HG02623 (cell line): ENCODE data around the gene PCP2.

Source experiments
- ATAC-seq: cut with Tn5 transposase; IDR thresholded peaks from one replicate; pipeline ENCODE4 v1.9.1; 2021; ENCODE audit warnings: moderate library complexity; ENCODE audit not compliant: unreplicated experiment

PCP2 gene

DNA sequence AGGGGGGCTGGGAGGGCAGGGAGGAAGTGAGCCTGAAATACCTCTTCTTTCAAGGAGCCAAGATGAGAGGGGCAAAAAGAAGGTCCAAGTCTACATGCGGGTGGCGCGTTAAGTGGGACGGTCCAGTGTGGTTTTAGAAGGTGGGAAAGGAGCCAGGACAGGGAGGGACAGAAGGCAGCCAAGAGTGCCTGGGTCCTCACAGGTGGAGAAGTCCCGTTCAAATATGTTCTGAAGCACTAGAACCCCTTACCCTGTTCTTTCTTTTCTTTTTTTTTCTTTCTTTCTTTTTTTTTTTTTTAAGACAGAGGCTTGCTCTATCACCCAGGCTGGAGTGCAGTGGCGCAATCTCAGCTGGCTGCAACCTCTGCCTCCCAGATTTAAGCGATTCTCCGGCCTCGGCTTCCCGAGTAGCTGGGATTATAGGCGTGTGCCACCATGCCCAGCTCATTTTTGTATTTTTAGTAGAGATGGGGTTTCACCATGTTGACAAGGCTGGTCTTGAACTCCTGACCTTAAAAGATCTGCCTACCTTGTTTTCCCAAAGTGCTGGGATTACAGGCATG is 30.5 kb downstream of the PCP2 start:
- no peak for ATAC-seq

DNA sequence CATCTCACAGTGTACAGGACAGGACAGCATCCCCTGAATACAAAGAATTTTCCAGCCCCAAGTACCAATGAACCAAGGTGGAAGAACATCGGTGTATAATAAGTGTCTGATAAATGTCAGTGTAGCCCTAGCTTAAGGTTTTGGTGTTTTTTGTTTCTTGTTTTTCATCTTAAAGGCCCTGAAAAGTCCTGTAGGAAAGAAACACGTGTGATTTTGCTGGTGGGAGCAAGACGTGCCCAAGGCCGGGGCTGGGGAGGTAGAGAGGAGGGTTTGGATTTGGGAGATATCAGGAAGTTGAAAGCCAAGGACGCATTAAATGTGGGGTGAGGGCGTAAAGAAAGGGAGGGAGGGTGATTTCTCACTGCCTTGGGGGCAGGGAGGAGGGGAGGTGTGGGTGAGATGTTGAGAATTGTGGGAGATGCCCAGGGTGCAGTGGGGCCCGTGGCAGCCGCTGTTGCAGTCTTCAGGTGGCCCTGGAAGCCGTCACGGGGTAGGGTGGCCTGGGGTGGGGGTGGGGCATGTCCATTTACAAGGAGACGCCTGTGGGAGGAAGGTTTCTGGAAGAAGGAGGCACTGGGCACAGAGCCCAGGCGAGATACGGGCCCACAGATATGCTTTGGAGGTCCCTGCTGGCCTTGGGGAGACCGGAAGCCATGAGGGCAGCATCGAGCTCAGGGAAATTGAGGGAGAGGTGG is 31.1 kb downstream of the PCP2 start:
- ATAC-seq, result no peak

DNA sequence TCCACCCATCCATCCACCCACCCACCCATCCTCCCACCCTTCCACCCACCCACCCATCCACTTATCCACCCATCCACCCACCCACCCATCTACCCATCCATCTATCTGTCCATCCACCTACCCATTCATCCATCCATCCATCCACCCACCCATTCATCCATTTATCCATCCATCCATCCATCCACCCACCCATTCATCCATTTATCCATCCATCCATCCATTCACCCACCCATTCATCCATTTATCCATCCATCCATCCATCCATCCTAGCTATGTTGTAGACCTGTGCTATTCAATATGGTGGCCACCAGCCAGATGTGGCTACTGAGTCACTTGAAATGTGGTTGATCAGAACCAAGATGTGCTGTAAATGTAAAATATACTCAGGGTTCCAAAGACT is 32.8 kb downstream of the PCP2 start:
- ATAC-seq, result no peak

DNA sequence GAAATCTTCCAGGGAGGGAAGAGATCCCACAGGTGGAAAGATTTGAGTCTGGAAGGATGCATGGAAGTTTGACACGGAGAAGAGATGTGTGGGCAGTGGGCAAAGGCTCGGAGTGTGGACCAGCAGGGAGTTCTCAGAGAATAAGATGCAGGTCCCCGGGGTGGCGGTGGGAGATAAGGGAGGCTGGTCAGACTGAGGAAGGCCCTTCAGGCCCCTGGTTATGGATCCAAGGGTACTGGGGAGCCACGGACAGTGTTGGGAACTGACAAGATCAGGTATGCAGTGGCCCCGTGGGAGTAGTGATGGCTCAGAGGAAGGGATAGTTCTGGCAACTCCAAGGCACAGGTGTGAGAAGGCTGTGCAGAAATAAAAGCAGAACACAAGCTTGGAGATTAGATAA is 35.3 kb downstream of the PCP2 start:
- no peak for ATAC-seq

DNA sequence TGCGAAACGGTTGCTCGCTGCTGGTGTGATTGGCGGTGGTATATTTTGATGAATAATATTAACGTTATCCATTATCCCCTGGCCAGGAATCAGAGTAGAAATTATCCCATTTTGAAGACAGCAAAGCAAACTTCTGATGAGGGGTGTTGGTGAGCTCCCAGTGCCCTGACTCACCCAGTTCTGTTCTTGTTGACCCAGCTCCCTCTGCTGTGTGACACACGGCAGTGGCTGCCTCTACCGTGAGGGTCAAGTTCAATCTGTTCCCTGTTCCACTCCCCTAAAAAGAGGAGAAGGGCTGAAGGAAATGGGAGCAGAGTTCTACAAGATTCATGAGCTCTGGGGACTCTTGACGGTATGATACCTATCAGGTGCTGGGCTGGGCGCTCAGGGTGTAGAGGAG is 35.8 kb downstream of the PCP2 start:
- ATAC-seq, result no peak

DNA sequence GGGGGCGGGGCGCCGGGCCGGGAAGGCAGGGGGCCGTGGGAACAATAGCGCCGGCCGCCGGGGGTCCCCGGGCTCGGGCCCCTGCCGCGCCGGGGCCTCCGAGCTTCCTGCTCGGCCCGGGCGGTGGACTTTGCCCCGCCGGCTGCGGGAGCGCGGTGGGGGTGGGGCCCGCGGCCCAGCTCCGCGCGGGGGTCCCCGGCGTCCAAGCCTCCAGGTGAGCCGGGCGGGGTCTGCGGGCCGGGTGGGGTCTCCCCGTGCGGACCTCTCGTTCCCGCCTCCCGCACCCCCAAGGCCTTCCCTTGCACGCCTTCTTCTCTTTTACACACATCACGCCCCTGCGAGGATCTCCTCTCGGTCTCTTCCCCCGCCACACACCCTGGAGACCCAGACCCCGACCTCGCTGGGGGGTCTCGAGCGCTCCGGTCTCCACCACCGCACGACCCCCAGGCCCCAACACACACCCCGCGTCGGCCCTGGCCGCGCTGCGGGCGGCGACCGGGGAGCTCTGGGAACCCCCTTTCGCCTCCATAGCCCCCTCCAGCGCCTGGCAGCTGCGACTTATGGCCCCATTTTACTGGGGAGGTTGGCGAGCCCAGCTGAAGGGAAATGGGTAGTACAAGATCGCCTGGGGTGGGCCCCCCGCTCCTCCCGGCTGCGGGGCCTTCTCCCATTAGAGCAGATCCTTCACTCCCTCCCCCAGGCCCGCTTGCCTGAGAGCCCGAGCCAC is 37.1 kb downstream of the PCP2 start:
- no peak for ATAC-seq

- ATAC-seq, result no peak
Observed at GRCh38 chr19:7595466-7596133, 37.9 kb downstream of the PCP2 start, which contains the start of gene CAMSAP3. Gene CAMSAP3 (plus strand): TSS chr19:7595863. CDS start chr19:7596003, 140 bp downstream.

GRCh38 chr19:7590256-7590655 is 43.3 kb downstream of the PCP2 start:
- ATAC-seq, result no peak

GRCh38 chr19:7589822-7590221 is 43.7 kb downstream of the PCP2 start:
- no peak for ATAC-seq

DNA sequence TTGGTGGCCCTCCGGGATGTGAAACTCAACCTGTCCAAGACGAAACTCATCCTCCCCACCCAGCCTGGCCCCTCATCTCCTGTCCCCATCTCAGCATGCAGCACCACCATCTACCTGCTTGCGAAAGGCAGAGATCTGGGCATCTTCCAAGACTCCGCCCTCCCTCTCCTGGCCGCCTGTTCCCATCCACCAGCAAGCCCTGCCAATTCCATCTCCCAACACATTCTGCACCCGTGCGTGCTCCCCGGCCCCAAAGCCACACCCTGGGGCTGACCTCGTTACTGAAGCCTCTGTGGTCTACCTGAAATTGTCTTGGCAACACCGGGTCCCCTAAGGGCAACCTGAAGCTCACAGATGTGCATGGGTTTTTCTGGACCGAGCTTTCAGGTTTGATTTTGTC is 51.1 kb downstream of the PCP2 start:
- no peak for ATAC-seq
